Neural cell (in vitro differentiated cells): Measurements from ENCODE around the gene ZNF462. TPM values are rescaled to one million over a fixed set of nuclear protein-coding genes. Genes with fewer than 3 reads are reported as not detected.

Experiments used
- H2AFZ ChIP-seq: fragments of 200-600, 300-800 bp; sonication (generic), shearing (Covaris generic); 2 replicates; pipeline ENCODE4 v1.6.0; 2014; ENCODE audit warnings: low read depth, mild to moderate bottlenecking, antibody characterized with exemption, low read length, moderate library complexity
- H3F3A ChIP-seq: fragments of 200-600 bp; shearing (Covaris generic); 2 replicates; pipeline ENCODE4 v1.6.1; 2016; ENCODE audit warnings: mild to moderate bottlenecking, moderate library complexity, mixed read lengths, antibody characterized with exemption, low read length; ENCODE audit not compliant: insufficient read depth, poor library complexity, severe bottlenecking
- H3K27ac ChIP-seq: fragments of 200-600, 300-800 bp; sonication (generic), shearing (Covaris generic); 2 replicates; pipeline ENCODE4 v1.5.1; 2014; ENCODE audit warnings: mild to moderate bottlenecking, low read length, moderate library complexity
- H3K27me3 ChIP-seq: fragments of 300-800, 200-600 bp; sonication (generic), shearing (Covaris generic); 2 replicates; pipeline ENCODE4 v1.6.0; 2014; ENCODE audit warnings: mild to moderate bottlenecking, low read depth, low read length, moderate library complexity; ENCODE audit not compliant: insufficient read depth
- H3K36me3 ChIP-seq: fragments of 300-800, 200-600 bp; sonication (generic), shearing (Covaris generic); 2 replicates; pipeline ENCODE4 v1.5.1; 2014; ENCODE audit warnings: mild to moderate bottlenecking, antibody characterized with exemption, low read length, moderate library complexity; ENCODE audit not compliant: insufficient read depth
- H3K4me2 ChIP-seq: fragments of 300-800, 200-600 bp; sonication (generic), shearing (Covaris generic); 2 replicates; pipeline ENCODE4 v1.6.0; 2014; ENCODE audit warnings: mild to moderate bottlenecking, low read length
- H3K4me3 ChIP-seq: fragments of 300-800, 200-600 bp; sonication (generic), shearing (Covaris generic); 2 replicates; pipeline ENCODE4 v1.5.1; 2014; ENCODE audit warnings: mild to moderate bottlenecking, low read length, moderate library complexity
- H3K79me2 ChIP-seq: fragments of 200-600 bp; shearing (Covaris generic); replicated peaks from 2 replicates; pipeline ENCODE4 v1.6.0; 2014; ENCODE audit warnings: mild to moderate bottlenecking, low read length, moderate library complexity; ENCODE audit not compliant: insufficient read depth
- H3K9ac ChIP-seq: fragments of 300-800, 200-600 bp; sonication (generic), shearing (Covaris generic); 2 replicates; pipeline ENCODE4 v1.6.1; 2016; ENCODE audit warnings: mild to moderate bottlenecking, low read length, mixed read lengths
- H3K9me2 ChIP-seq: fragments of 200-600 bp; shearing (Covaris generic); 2 replicates; pipeline ENCODE4 v1.6.1; 2016; ENCODE audit warnings: mild to moderate bottlenecking, low read length, mixed read lengths; ENCODE audit not compliant: insufficient read depth
- H3K9me3 ChIP-seq: fragments of 200-600, 300-800 bp; sonication (generic), shearing (Covaris generic); 2 replicates; pipeline ENCODE4 v1.6.1; 2016; ENCODE audit warnings: mild to moderate bottlenecking, mixed run types, low read length, moderate library complexity, mixed read lengths
- H4K20me1 ChIP-seq: fragments of 200-600 bp; shearing (Covaris generic); 2 replicates; pipeline ENCODE4 v1.6.1; 2016; ENCODE audit warnings: mild to moderate bottlenecking, mixed run types; ENCODE audit not compliant: insufficient read depth
- EP300 ChIP-seq: fragments of 450-650 bp; conservative IDR thresholded peaks from 2 replicates; pipeline ENCODE4 v1.6.1; 2014; ENCODE audit warnings: antibody characterized with exemption, mild to moderate bottlenecking, moderate library complexity; ENCODE audit not compliant: poor library complexity, severe bottlenecking
- EZH2 ChIP-seq: fragments of 200-600, 300-800 bp; shearing (Covaris generic), sonication (generic); IDR thresholded peaks from 2 replicates; pipeline ENCODE4 v1.6.1; 2014; ENCODE audit warnings: antibody characterized with exemption, low read length, borderline replicate concordance, mild to moderate bottlenecking; ENCODE audit not compliant: insufficient read depth, poor library complexity, severe bottlenecking
- MXI1 ChIP-seq: fragments of 450-650 bp; conservative IDR thresholded peaks from 2 replicates; pipeline ENCODE4 v1.6.1; 2014; ENCODE audit warnings: antibody characterized with exemption, mild to moderate bottlenecking; ENCODE audit not compliant: poor library complexity, severe bottlenecking
- POLR2AphosphoS5 ChIP-seq: IDR thresholded peaks from 2 replicates; pipeline ENCODE4 v1.6.1; 2012
- RAD21 ChIP-seq: fragments of 450-650 bp; conservative IDR thresholded peaks from 2 replicates; pipeline ENCODE4 v1.6.1; 2014; ENCODE audit warnings: antibody characterized with exemption, mild to moderate bottlenecking, moderate library complexity
- SMC3 ChIP-seq: fragments of 450-650 bp; conservative IDR thresholded peaks from 2 replicates; pipeline ENCODE4 v1.6.1; 2014; ENCODE audit warnings: antibody characterized with exemption, mild to moderate bottlenecking, moderate library complexity; ENCODE audit not compliant: poor library complexity
- TAF1 ChIP-seq: IDR thresholded peaks from 2 replicates; pipeline ENCODE4 v1.6.1; 2012; ENCODE audit warnings: low read depth
- polyA plus RNA-seq: library from polyadenylated mRNA; depleted of rRNA; stranded (reverse); fragments of >200 nt; gene quantifications from 2 replicates; pipeline ENCODE4 v1.2.3, GENCODE V29; 2014
- TF ChIP-seq, protein P1 (sequence below): IDR thresholded peaks from 2 replicates; pipeline ENCODE4 v1.6.1; 2012; ENCODE audit warnings: borderline replicate concordance
- TF ChIP-seq, protein P2 (sequence below): fragments of 450-650 bp; IDR thresholded peaks from 2 replicates; pipeline ENCODE4 v1.5.1; 2014; ENCODE audit warnings: antibody characterized with exemption, mild to moderate bottlenecking, moderate library complexity; ENCODE audit not compliant: poor library complexity, severe bottlenecking

ZNF462 gene
- polyA plus RNA-seq, 1 donor from 2014 or later, result 9.1 TPM

DNA sequence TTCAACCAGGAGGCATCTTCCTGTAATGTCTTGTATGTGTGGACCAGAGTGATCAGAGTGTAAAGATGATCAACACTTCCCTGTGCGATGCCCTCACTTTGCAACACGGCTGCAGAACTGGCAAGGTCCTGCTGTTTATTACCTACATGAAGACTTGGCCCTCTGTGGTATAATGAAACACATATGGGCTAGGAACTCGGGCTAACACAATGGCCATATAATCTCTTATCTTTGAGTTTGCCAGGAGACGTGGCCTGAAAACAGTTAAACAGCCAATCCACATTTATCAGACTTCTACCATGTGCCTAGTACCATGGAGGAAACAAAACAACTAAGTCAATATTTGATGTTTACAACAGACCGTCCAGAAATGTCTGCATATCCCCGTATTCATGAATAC, 145.5 kb downstream of the ZNF462 start:
- no peak overlapping the region for H3K4me3 ChIP-seq
- H3K27me3 ChIP-seq, result no peaks in the 10 kb centered on the region
- H3K27ac ChIP-seq, result no peak overlapping the region
- H3K4me2 ChIP-seq, result no peak overlapping the region
- no peaks in the 10 kb centered on the region for H3K9me2 ChIP-seq
- H3K9ac ChIP-seq, result no peak overlapping the region
- no peaks in the 10 kb centered on the region for H3K79me2 ChIP-seq
- peaks cover 34% of the 10 kb centered on the region for H3K36me3 ChIP-seq
- no peaks in the 10 kb centered on the region for H4K20me1 ChIP-seq
- no peaks in the 10 kb centered on the region for H3K9me3 ChIP-seq
- TF ChIP-seq TAF1 (no peak), SMC3 (no peak), EP300 (no peak), EZH2 (no peak), POLR2AphosphoS5 (no peak), RAD21 (no peak), MXI1 (no peak)
- TF ChIP-seq, protein P1, sequence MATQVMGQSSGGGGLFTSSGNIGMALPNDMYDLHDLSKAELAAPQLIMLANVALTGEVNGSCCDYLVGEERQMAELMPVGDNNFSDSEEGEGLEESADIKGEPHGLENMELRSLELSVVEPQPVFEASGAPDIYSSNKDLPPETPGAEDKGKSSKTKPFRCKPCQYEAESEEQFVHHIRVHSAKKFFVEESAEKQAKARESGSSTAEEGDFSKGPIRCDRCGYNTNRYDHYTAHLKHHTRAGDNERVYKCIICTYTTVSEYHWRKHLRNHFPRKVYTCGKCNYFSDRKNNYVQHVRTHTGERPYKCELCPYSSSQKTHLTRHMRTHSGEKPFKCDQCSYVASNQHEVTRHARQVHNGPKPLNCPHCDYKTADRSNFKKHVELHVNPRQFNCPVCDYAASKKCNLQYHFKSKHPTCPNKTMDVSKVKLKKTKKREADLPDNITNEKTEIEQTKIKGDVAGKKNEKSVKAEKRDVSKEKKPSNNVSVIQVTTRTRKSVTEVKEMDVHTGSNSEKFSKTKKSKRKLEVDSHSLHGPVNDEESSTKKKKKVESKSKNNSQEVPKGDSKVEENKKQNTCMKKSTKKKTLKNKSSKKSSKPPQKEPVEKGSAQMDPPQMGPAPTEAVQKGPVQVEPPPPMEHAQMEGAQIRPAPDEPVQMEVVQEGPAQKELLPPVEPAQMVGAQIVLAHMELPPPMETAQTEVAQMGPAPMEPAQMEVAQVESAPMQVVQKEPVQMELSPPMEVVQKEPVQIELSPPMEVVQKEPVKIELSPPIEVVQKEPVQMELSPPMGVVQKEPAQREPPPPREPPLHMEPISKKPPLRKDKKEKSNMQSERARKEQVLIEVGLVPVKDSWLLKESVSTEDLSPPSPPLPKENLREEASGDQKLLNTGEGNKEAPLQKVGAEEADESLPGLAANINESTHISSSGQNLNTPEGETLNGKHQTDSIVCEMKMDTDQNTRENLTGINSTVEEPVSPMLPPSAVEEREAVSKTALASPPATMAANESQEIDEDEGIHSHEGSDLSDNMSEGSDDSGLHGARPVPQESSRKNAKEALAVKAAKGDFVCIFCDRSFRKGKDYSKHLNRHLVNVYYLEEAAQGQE, result no peak
- TF ChIP-seq, protein P2, sequence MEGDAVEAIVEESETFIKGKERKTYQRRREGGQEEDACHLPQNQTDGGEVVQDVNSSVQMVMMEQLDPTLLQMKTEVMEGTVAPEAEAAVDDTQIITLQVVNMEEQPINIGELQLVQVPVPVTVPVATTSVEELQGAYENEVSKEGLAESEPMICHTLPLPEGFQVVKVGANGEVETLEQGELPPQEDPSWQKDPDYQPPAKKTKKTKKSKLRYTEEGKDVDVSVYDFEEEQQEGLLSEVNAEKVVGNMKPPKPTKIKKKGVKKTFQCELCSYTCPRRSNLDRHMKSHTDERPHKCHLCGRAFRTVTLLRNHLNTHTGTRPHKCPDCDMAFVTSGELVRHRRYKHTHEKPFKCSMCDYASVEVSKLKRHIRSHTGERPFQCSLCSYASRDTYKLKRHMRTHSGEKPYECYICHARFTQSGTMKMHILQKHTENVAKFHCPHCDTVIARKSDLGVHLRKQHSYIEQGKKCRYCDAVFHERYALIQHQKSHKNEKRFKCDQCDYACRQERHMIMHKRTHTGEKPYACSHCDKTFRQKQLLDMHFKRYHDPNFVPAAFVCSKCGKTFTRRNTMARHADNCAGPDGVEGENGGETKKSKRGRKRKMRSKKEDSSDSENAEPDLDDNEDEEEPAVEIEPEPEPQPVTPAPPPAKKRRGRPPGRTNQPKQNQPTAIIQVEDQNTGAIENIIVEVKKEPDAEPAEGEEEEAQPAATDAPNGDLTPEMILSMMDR, result no peak
- H2AFZ ChIP-seq, result no peak overlapping the region
- H3F3A ChIP-seq, result no peaks in the 10 kb centered on the region

DNA sequence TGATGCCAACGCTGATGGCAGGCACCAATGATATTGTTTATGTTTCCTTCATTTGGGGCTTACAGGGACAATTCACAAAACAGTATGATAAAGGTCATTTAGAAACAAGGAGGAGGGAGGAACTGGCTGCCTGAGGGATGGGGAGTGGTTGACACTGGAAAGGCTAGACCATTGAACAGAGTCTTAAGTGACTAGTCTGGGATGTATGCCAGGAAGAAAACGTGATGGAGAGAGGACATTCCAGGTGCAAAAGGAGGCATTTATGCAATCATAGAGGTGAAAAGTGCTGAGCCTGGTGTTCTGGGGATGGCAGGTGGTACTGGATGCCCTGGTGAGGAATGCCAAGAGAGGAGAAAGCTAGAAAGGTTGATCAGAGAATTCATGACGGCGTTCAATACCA, 153.4 kb downstream of the ZNF462 start:
- Histone ChIP-seq H3K27ac (no peak overlapping the region), H3K4me3 (no peak overlapping the region), H3K4me2 (no peak overlapping the region), H3K36me3 (peaks cover 4% of the 10 kb centered on the region), H2AFZ (no peak overlapping the region), H3F3A (no peaks in the 10 kb centered on the region), H3K9me2 (no peaks in the 10 kb centered on the region), H3K9ac (no peak overlapping the region), H3K9me3 (no peaks in the 10 kb centered on the region), H4K20me1 (no peaks in the 10 kb centered on the region), H3K27me3 (no peaks in the 10 kb centered on the region), H3K79me2 (no peaks in the 10 kb centered on the region)
- TF ChIP-seq EZH2 (no peak), RAD21 (no peak), SMC3 (no peak), MXI1 (no peak), EP300 (no peak), POLR2AphosphoS5 (no peak), TAF1 (no peak)
- TF ChIP-seq, protein P1, result no peak
- TF ChIP-seq, protein P2, result no peak
